ENCODE results near the gene STX19.
"Not testable (repeated sequence)": the region's sequence is repeated elsewhere in the genome, so short reads cannot be mapped to it uniquely, and the experiment has no call there.

Gene STX19

DNA sequence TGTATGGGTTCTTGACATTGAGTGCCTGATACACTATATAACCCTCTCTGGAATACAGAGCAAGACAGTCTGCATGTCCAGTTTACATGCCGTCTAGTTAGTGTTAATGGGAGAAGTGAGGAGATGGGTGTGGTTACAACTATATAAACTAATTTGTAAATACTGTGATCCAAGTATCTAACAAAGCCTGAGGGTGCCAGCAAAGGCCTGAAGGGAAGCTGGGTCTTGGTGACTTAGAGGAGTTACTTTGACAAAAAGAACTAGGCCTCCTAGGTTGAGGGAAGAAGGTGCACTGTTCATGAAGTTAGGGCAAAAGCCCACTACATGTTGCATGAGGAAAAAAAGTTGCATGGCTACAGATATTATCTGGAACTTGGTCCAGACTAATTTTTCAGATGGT is 36.7 kb upstream of the STX19 start:
- peak overlapping the region in 3 of 11 experiments; percentile 94 to 99 (median 96); a peak in 6 of 22 replicates for H3K9ac ChIP-seq
- peak overlapping the region in 5 of 10 experiments; percentile 65 to 84 (median 73); a peak in 6 of 20 replicates for H3K4me3 ChIP-seq
- TF ChIP-seq Cebpa-rat (IDR thresholded peaks at IDR 0.05) = no peak

DNA sequence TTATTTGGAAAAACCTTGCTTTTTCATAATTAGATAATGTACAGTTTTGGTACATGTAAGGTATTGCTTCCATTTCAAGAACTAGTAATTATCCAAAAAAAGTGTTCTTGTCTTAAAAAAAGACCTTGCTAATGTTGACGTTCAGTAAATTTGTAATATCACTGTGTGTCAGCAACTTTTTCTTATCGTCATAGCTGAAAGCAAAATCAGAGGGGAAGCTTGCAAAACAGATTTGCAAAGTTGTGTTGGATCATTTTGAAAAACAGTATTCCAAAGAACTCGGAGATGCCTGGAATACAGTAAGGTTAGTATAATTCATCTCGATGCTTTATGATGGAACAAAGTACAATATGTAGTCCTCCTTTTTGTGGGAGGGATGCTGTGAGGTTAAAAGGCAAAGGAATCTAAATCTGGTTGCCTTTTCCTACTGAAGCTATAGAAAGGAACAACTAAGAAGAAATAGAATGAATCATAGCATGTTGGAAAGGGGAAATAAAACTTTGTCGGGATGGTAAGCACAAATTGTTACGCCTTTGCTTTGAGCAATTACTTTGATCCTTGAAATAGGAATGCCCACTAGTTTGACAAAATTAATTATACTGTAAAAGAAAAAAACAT is 36.0 kb upstream of the STX19 start:
- no peak for TF ChIP-seq Cebpa-rat (IDR thresholded peaks at IDR 0.05)
- peak overlapping the region; percentile 91 to 100 (median 96); a peak in 16 of 22 replicates for H3K27ac ChIP-seq
- H3K4me3 ChIP-seq = peak overlapping the region; percentile 65 to 84 (median 72); a peak in 16 of 20 replicates

More for the DNA sequence above, 36.7 kb upstream of the STX19 start:
- no peaks in the 10 kb centered on the region for H3K27me3 ChIP-seq
- H4K20me1 ChIP-seq = peaks cover 0 to 11% (median 2%) of the 10 kb centered on the region in 11 experiments; a peak in 7 of 22 replicates
- peak overlapping the region in 4 of 11 experiments; percentile 95 to 100 (median 98); a peak in 9 of 22 replicates for H3K27ac ChIP-seq
- H3K4me1 ChIP-seq = peaks cover 20 to 44% (median 31%) of the 10 kb centered on the region in 10 experiments
- peaks cover 4 to 18% (median 13%) of the 10 kb centered on the region in 11 experiments; a peak in 20 of 22 replicates for H3K9me3 ChIP-seq (replicated peaks in 1 of 11)
- peaks cover 21 to 48% (median 27%) of the 10 kb centered on the region in 11 experiments for H3K36me3 ChIP-seq
- peak overlapping the region; percentile 82 to 97 (median 92) for H3K4me2 ChIP-seq

DNA sequence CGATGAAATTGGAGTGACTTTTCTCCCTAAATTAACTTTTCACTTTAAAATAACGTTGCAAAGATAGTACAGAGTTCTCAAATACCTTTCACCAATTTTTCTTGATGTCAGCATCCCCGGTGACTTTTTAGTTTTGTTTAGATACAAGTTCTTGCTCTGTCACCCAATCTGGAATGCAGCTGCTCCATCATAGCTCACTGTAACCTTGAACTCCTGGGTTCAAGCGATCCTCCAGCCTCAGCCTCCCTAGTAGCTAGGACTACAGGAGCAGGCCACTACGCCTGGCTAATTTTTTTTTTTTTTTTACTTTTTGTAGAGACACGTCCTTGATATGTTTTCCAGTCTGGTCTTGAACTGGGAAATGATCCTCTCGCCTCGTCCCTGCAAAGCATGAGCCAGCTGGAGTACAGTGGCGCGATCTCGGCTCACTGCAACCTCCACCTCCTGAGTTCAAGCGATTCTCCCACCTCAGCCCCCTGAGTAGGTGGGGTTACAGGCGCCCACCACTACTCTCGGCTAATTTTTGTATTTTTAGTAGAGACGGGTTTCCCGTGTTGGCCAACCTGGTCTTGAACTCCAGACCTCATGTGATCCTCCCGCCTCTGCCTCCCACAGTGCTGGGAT is 35.2 kb upstream of the STX19 start:
- Histone ChIP-seq H3K9me3 (replicated peaks in 1 of 11) (peaks cover 4 to 18% (median 13%) of the 10 kb centered on the region in 11 experiments; a peak in 20 of 22 replicates), H3K4me3 (peak overlapping the region; percentile 65 to 84 (median 72)), H3K27me3 (no peaks in the 10 kb centered on the region), H3K4me2 (peak overlapping the region; percentile 82 to 97 (median 92)), H3K4me1 (peaks cover 20 to 44% (median 31%) of the 10 kb centered on the region in 10 experiments), H3K27ac (peak overlapping the region; percentile 91 to 100 (median 96)), H3K36me3 (peaks cover 31 to 61% (median 39%) of the 10 kb centered on the region in 11 experiments), H4K20me1 (no peaks in the 10 kb centered on the region; a peak in 2 of 22 replicates), H3K9ac (peak overlapping the region; percentile 87 to 99 (median 95))
- TF ChIP-seq Cebpa-rat (IDR thresholded peaks at IDR 0.05) = no peak

More for the DNA sequence above, 36.0 kb upstream of the STX19 start:
- no peaks in the 10 kb centered on the region for H3K27me3 ChIP-seq
- H3K9me3 ChIP-seq (replicated peaks in 1 of 11) = peaks cover 4 to 18% (median 13%) of the 10 kb centered on the region in 11 experiments; a peak in 20 of 22 replicates
- H3K9ac ChIP-seq = peak overlapping the region in 10 of 11 experiments; percentile 92 to 99 (median 96); a peak in 19 of 22 replicates
- peaks cover 20 to 44% (median 31%) of the 10 kb centered on the region in 10 experiments for H3K4me1 ChIP-seq
- H3K4me2 ChIP-seq = peak overlapping the region; percentile 82 to 97 (median 92)
- peaks cover 0 to 4% (median 0%) of the 10 kb centered on the region in 11 experiments; a peak in 5 of 22 replicates for H4K20me1 ChIP-seq
- H3K36me3 ChIP-seq = peaks cover 26 to 54% (median 34%) of the 10 kb centered on the region in 11 experiments

DNA sequence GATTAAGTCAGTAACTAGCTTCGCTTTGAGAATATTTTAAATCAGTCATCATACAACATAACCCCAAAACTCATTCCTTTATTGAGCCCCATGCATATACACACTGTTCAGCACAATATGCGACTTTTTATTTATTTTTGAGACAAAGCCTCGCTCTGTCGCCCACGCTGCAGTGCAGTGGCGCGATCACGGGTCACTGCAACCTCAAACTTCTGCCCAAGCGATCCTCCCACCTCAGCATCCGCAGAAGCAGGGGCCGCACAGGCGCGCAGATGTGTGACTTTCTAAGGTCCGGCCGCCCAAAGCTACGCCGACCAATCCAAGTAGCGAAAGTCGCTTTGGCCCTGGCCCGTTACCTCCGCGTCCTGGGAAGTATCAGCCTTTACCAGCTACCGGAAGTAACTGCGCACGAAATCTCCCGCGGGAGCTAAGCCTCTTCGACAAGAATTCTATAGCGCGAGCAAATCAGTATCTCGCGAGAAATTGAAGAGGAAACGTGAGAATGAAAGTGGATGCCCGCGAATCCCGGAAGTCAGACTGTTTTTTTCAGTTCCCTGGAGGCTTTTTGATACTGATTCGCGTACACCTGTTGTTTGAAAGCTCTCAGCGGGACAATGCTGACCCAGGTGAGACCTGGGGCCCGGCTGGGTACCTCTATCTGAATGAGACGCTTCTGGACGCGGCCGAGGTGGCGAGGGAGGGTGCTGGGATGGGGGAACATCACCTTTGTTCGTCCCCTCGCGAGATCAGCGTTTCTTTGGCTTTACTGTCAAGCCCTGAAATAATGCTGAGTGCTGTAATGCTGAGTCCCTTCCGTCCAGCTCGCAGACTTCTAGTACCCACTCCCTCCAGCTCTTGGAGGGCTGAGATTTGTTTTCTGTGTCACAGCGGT is 34.4 kb upstream of the STX19 start, which contains the start of the genes DHFR2 and NSUN3:
Gene DHFR2, minus strand, starts transcription at position 404 of the 892 bp plus-strand sequence. CDS start 1,405 bp downstream, outside the sequence.
Gene NSUN3, plus strand, starts transcription at position 549 of the 892 bp plus-strand sequence. Its CDS starts 66 bp downstream, at position 615.
- Histone ChIP-seq H4K20me1 (no peaks in the 10 kb centered on the region; a peak in 1 of 22 replicates), H3K27ac (peak within 1 kb of the TSS; percentile 91 to 100 (median 96)), H3K4me1 (peaks cover 20 to 44% (median 31%) of the 10 kb centered on the region in 10 experiments), H3K36me3 (peaks cover 31 to 55% (median 36%) of the 10 kb centered on the region in 11 experiments), H3K9me3 (replicated peaks in 1 of 11) (peaks cover 4 to 17% (median 13%) of the 10 kb centered on the region in 11 experiments; a peak in 20 of 22 replicates), H3K27me3 (no peaks in the 10 kb centered on the region), H3K9ac (peak within 1 kb of the TSS; percentile 87 to 99 (median 95)), H3K4me3 (peak within 1 kb of the TSS; percentile 65 to 84 (median 72)), H3K4me2 (peak within 1 kb of the TSS; percentile 82 to 97 (median 92))
- no peak for TF ChIP-seq Cebpa-rat (IDR thresholded peaks at IDR 0.05)

DNA sequence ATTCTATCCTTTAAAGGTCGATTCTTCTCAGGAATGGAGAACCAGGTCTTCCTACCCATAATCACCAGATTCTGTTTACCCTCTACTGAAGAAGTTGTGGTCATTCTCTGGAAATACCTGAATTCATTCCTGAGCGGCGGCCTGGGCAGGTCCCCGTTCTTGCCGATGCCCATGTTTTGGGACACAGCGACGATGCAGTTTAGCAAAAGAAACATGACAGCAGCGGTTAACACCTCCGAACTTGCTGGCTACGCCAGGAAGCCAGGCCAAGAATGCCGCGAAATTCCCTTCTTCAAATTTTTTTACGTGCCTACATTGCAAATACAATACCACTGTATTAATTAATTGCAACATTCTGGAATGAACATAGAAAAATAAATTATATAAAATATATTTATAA is 32.9 kb upstream of the STX19 start:
- Histone ChIP-seq H3K4me3 (no peak overlapping the region), H3K36me3 (peaks cover 17 to 40% (median 24%) of the 10 kb centered on the region in 11 experiments; a peak in 21 of 22 replicates), H3K9ac (no peak overlapping the region; a peak in 1 of 22 replicates), H3K4me2 (peak overlapping the region in 6 of 11 experiments; percentile 32 to 93 (median 84); a peak in 9 of 22 replicates), H3K4me1 (peaks cover 20 to 40% (median 31%) of the 10 kb centered on the region in 10 experiments), H3K27me3 (no peaks in the 10 kb centered on the region), H4K20me1 (no peaks in the 10 kb centered on the region), H3K27ac (no peak overlapping the region), H3K9me3 (replicated peaks in 1 of 11) (peaks cover 0 to 3% (median 0%) of the 10 kb centered on the region in 11 experiments; a peak in 2 of 22 replicates)
- no peak for TF ChIP-seq Cebpa-rat (IDR thresholded peaks at IDR 0.05)

DNA sequence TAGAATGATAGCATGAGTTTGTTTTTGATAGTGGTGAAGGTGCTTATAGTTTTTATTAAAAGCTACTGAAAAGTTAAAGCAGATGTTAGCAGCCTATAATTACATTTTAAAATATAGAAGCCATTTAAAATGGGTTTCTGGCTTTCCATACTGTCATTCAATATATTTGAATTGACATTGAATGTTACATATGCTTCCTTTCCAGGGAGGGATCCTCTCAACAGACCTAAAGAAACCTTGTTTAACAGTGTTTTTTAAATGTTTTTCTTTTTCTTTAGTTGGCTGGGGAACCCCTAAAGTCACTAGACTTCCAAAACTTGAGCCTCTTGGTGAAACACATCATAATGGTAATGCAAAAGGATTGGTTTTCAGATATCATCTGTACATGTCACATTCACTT is 22.1 kb upstream of the STX19 start:
- H3K4me3 ChIP-seq = no peak overlapping the region
- H3K27me3 ChIP-seq = no peaks in the 10 kb centered on the region
- TF ChIP-seq Cebpa-rat (IDR thresholded peaks at IDR 0.05) = no peak
- no peak overlapping the region for H3K27ac ChIP-seq
- peaks cover 0 to 23% (median 5%) of the 10 kb centered on the region in 11 experiments; a peak in 13 of 22 replicates for H3K36me3 ChIP-seq
- H3K9me3 ChIP-seq (replicated peaks in 1 of 11) = peaks cover 0 to 2% (median 0%) of the 10 kb centered on the region in 11 experiments; a peak in 3 of 22 replicates
- H3K4me2 ChIP-seq = no peak overlapping the region
- no peaks in the 10 kb centered on the region for H3K4me1 ChIP-seq
- no peaks in the 10 kb centered on the region for H4K20me1 ChIP-seq
- H3K9ac ChIP-seq = no peak overlapping the region

DNA sequence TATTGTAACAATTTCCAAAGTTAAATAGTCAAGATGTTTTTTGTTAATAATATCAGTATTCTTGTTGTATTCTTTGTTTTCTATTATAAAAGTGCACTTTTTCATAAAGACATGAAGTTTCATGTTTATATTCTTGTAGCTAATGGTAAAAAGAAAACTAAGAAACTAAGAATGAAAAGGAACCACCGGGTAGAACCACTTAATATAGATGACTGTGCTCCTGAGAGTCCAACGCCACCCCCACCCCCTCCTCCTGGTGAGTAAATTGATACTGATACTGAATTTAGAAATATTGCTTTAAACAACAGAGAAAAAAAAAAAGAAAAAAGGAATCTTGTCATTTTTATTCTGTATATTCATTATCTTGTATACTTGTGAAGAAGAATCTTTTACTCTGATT is 20.9 kb upstream of the STX19 start:
- no peak overlapping the region for H3K27ac ChIP-seq
- no peak overlapping the region for H3K4me3 ChIP-seq
- H3K27me3 ChIP-seq = no peaks in the 10 kb centered on the region
- H3K4me2 ChIP-seq = no peak overlapping the region
- no peaks in the 10 kb centered on the region for H3K4me1 ChIP-seq
- no peak overlapping the region for H3K9ac ChIP-seq
- peaks cover 7 to 15% (median 12%) of the 10 kb centered on the region in 11 experiments for H3K9me3 ChIP-seq (replicated peaks in 1 of 11)
- peaks cover 9 to 36% (median 15%) of the 10 kb centered on the region in 11 experiments for H3K36me3 ChIP-seq
- H4K20me1 ChIP-seq = no peaks in the 10 kb centered on the region
- TF ChIP-seq Cebpa-rat (IDR thresholded peaks at IDR 0.05) = no peak

DNA sequence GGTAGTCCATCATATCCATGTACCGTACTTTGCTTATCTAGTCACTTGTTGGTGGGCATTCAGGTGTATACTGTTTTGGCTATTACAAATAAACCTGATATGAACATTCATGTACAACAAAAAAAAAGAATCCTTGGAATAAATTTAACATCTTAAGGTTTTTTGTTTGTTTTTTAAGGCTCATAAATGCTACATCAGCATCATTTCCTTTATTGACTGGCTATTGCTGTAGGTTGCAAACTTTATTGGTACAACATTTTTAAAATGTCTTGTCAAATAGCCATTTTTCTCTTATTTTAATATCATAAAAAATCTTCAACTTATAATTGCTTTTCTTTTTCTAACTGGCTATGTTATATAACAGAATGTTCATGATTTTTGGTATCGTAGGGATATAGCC is 18.1 kb upstream of the STX19 start:
- Histone ChIP-seq H4K20me1 (no peaks in the 10 kb centered on the region), H3K27ac (no peak overlapping the region), H3K4me3 (no peak overlapping the region), H3K9me3 (replicated peaks in 1 of 11) (peaks cover 14 to 22% (median 19%) of the 10 kb centered on the region in 11 experiments), H3K9ac (no peak overlapping the region), H3K27me3 (no peaks in the 10 kb centered on the region), H3K4me1 (no peaks in the 10 kb centered on the region), H3K4me2 (no peak overlapping the region), H3K36me3 (peaks cover 13 to 36% (median 21%) of the 10 kb centered on the region in 11 experiments)
- no peak for TF ChIP-seq Cebpa-rat (IDR thresholded peaks at IDR 0.05)

DNA sequence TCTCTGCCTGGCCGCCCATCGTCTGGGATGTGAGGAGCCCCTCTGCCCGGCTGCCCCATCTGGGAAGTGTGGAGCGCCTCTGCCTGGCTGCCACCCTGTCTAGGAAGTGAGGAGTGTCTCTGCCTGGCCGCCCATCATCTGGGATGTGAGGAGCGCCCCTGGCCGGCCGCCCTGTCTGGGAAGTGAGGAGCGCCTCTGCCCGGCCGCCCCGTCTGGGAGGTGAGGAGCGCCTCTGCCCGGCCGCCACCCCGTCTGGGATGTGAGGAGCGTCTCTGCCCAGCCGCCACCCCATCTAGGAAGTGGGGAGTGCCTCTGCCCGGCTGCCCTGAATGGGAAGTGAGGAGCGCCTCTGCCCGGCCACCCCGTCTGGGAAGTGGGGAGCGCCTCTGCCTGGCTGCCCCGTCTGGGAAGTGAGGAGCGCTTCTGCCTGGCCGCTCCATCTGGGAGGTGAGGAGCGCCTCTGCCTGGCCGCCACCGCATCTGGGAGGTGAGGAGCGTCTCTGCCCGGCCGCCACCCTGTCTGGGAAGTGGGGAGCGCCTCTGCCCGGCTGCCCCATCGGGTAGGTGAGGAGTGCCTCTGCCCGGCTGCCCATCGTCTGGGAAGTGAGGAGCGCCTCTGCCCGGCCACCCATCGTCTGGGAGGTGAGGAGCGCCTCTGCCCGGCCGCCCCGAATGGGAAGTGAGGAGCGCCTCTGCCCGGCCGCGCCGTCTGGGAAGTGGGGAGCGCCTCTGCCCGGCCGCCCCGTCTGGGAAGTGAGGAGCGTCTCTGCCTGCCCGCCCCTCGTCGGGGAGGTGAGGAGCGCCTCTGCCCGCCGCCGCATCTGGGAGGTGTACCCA is 15.9 kb upstream of the STX19 start:
- not testable (repeated sequence) for H3K4me1 ChIP-seq, H3K9ac ChIP-seq, H3K4me2 ChIP-seq, H3K27ac ChIP-seq, H4K20me1 ChIP-seq, H3K27me3 ChIP-seq
- H3K36me3 ChIP-seq = peaks cover 13 to 31% (median 21%) of the 10 kb centered on the region in 11 experiments
- peak overlapping the region in 5 of 10 experiments; percentile 8 to 44 (median 20); a peak in 5 of 20 replicates for H3K4me3 ChIP-seq
- peaks cover 14 to 22% (median 19%) of the 10 kb centered on the region in 11 experiments for H3K9me3 ChIP-seq (replicated peaks in 1 of 11)

Measured in BLaER1 treated with 17β-estradiol and CSF1 and Interleukin-3, amounts not matched to agents 10 nM and 100 nM (cell line).